WTC11 (cell line): ENCODE results near the gene CCT3. TPM values are rescaled to one million over a fixed set of nuclear protein-coding genes. Genes with fewer than 3 reads are reported as not detected.

Source experiments
- ATAC-seq: fragments of 200-7000 bp; cut with Tn5 transposase; 2 replicates; pipeline ENCODE4 v1.10.0; 2021; ENCODE audit warnings: mild to moderate bottlenecking, moderate library complexity
- CTCF ChIA-PET: fragments of 300-600 bp; sonication (Branson Sonifier 250); formaldehyde crosslinking; loops from one replicate; lab custom pipeline; 2021; ENCODE audit warnings: antibody characterized with exemption; lab: Charles Lee
- POLR2A ChIA-PET: fragments of 350-600 bp; sonication (Branson Sonifier 250); formaldehyde crosslinking; loops from one replicate; lab custom pipeline; 2021; ENCODE audit warnings: antibody characterized with exemption; lab: Charles Lee
- DNase-seq: peaks from one replicate; pipeline ENCODE4 v3.0.0; 2021; ENCODE audit warnings: low spot score
- H3K27ac Mint-ChIP-seq: 2 replicates; pipeline ENCODE4 v1.8.0; 2021; ENCODE audit warnings: mixed read lengths
- H3K27me3 Mint-ChIP-seq: 2 replicates; pipeline ENCODE4 v1.8.0; 2021; ENCODE audit warnings: low read depth, mild to moderate bottlenecking, moderate library complexity, mixed read lengths
- H3K36me3 Mint-ChIP-seq: 2 replicates; pipeline ENCODE4 v1.8.0; 2021; ENCODE audit warnings: mixed read lengths
- H3K4me1 Mint-ChIP-seq: 2 replicates; pipeline ENCODE4 v1.8.0; 2022; ENCODE audit warnings: mixed read lengths
- H3K4me3 Mint-ChIP-seq: 2 replicates; pipeline ENCODE4 v1.8.0; 2021; ENCODE audit warnings: mild to moderate bottlenecking, moderate library complexity, mixed read lengths
- H3K9me3 Mint-ChIP-seq: 2 replicates; pipeline ENCODE4 v1.8.0; 2021; ENCODE audit warnings: mixed read lengths
- CREM ChIP-seq: sonication (generic); formaldehyde crosslinking; IDR thresholded peaks from 2 replicates; pipeline ENCODE4 v1.8.1; 2022; ENCODE audit warnings: mild to moderate bottlenecking, missing genetic modification reagents, moderate library complexity
- EMX1 ChIP-seq: fragments of 250-450 bp; sonication (Bioruptor Pico); IDR thresholded peaks from 2 replicates; pipeline ENCODE4 v1.8.0; 2021; ENCODE audit warnings: mild to moderate bottlenecking
- JAZF1 ChIP-seq: fragments of 250-450 bp; sonication (Bioruptor Pico); IDR thresholded peaks from 2 replicates; pipeline ENCODE4 v1.9.0; 2021; ENCODE audit warnings: moderate library complexity, mild to moderate bottlenecking, inconsistent platforms
- KAT7 ChIP-seq: sonication (generic); formaldehyde crosslinking; IDR thresholded peaks from 2 replicates; pipeline ENCODE4 v1.8.1; 2023; ENCODE audit warnings: missing genetic modification reagents, mild to moderate bottlenecking, borderline replicate concordance
- NR2C2 ChIP-seq: sonication (generic); formaldehyde crosslinking; IDR thresholded peaks from 2 replicates; pipeline ENCODE4 v1.8.0; 2022; ENCODE audit warnings: mild to moderate bottlenecking, missing genetic modification reagents
- OVOL2 ChIP-seq: fragments of 250-450 bp; sonication (Bioruptor Pico); IDR thresholded peaks from 2 replicates; pipeline ENCODE4 v1.9.0; 2021; ENCODE audit warnings: mild to moderate bottlenecking, borderline replicate concordance
- SOX15 ChIP-seq: fragments of 250-450 bp; sonication (Bioruptor Pico); IDR thresholded peaks from 2 replicates; pipeline ENCODE4 v1.9.0; 2021; ENCODE audit warnings: mild to moderate bottlenecking
- SP1 ChIP-seq: sonication (generic); formaldehyde crosslinking; conservative IDR thresholded peaks from 2 replicates; pipeline ENCODE4 v1.8.1; 2022; ENCODE audit warnings: missing genetic modification reagents
- ZBTB21 ChIP-seq: sonication (generic); formaldehyde crosslinking; IDR thresholded peaks from 2 replicates; pipeline ENCODE4 v1.8.1; 2023; ENCODE audit warnings: mild to moderate bottlenecking, missing genetic modification reagents, borderline replicate concordance
- ZNF423 ChIP-seq: fragments of 250-450 bp; sonication (Bioruptor Pico); IDR thresholded peaks from 2 replicates; pipeline ENCODE4 v2.1.2; 2022; ENCODE audit warnings: mild to moderate bottlenecking, moderate library complexity
- total RNA-seq: library from RNA; stranded (reverse); gene quantifications from 3 replicates; pipeline ENCODE4 v1.2.3, GENCODE V29; 2021
- TF ChIP-seq, protein P1 (sequence below): fragments of 250-450 bp; sonication (Bioruptor Pico); IDR thresholded peaks from 2 replicates; pipeline ENCODE4 v1.9.0; 2021; ENCODE audit warnings: moderate library complexity, mild to moderate bottlenecking, inconsistent platforms, borderline replicate concordance
- TF ChIP-seq, protein P2 (sequence below): sonication (generic); formaldehyde crosslinking; IDR thresholded peaks from 2 replicates; pipeline ENCODE4 v1.8.1; 2023; ENCODE audit warnings: mild to moderate bottlenecking, missing genetic modification reagents, moderate library complexity
- TF ChIP-seq, protein P3 (sequence below): sonication (generic); formaldehyde crosslinking; IDR thresholded peaks from 2 replicates; pipeline ENCODE4 v1.8.0; 2022; ENCODE audit warnings: missing genetic modification reagents
- TF ChIP-seq, protein P4 (sequence below): sonication (generic); formaldehyde crosslinking; IDR thresholded peaks from 2 replicates; pipeline ENCODE4 v1.8.0; 2023; ENCODE audit warnings: mild to moderate bottlenecking, missing genetic modification reagents
- TF ChIP-seq, protein P5 (sequence below): sonication (generic); formaldehyde crosslinking; IDR thresholded peaks from 2 replicates; pipeline ENCODE4 v1.8.1; 2023; ENCODE audit warnings: mild to moderate bottlenecking, missing genetic modification reagents
- TF ChIP-seq, protein P6 (sequence below): sonication (generic); formaldehyde crosslinking; IDR thresholded peaks from 2 replicates; pipeline ENCODE4 v1.8.0; 2022; ENCODE audit warnings: mild to moderate bottlenecking, missing genetic modification reagents
- TF ChIP-seq, protein P7 (sequence below): sonication (generic); formaldehyde crosslinking; IDR thresholded peaks from 2 replicates; pipeline ENCODE4 v1.8.1; 2023; ENCODE audit warnings: mild to moderate bottlenecking, moderate library complexity, missing genetic modification reagents
- TF ChIP-seq, protein P8 (sequence below): sonication (generic); formaldehyde crosslinking; IDR thresholded peaks from 2 replicates; pipeline ENCODE4 v1.8.1; 2023; ENCODE audit warnings: mild to moderate bottlenecking, missing genetic modification reagents, borderline replicate concordance

The CCT3 gene
- total RNA-seq, 1 experiment from 2014 or later: 479 TPM

DNA sequence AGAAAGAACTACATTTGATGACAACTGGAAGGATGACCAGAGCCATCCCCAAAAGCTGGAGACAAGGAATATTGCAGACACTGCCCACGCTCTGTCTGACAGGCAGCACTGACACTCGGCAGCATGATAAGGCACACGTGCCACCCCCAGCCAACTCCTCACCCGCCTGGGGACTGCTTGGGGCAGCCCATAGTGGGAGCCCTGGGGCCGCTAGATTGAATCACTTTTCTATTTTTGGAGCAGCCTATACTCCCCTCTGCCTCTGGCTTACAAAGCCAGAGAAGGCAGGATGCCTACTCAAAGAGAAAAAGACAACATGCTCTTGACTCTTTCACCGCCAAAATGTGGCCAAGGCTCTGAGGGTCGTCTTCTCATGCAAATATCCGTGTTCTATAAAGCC, 56.8 kb downstream of the CCT3 start:
- peaks cover 26% of the 10 kb centered on the region for H3K36me3 Mint-ChIP-seq
- H3K4me1 Mint-ChIP-seq: peaks cover 24% of the 10 kb centered on the region
- ChIA-PET POLR2A (interaction anchor here (0.5 to 1.0 kb wide), 2 partner anchors 26 to 136 kb away, joined by 3 read pairs; no protein-coding TSS in a partner anchor), CTCF (interaction anchor here (1.3 to 2.3 kb wide), 6 partner anchors 13 to 165 kb away, joined by 3 to 6 read pairs (median 4); partner anchors contain the start of gene SLC25A44)
- DNase-seq (no peak), ATAC-seq (no peak)
- H3K4me3 Mint-ChIP-seq: peak overlapping the region; percentile 97
- H3K9me3 Mint-ChIP-seq: no peaks in the 10 kb centered on the region
- peak overlapping the region; percentile 95 for H3K27ac Mint-ChIP-seq
- H3K27me3 Mint-ChIP-seq: no peaks in the 10 kb centered on the region
- TF ChIP-seq KAT7 (CRISPR knock-in tag) (no peak), SOX15 (CRISPR knock-in tag) (no peak), CREM (CRISPR knock-in tag) (no peak), NR2C2 (CRISPR knock-in tag) (no peak), OVOL2 (no peak), JAZF1 (CRISPR knock-in tag) (no peak), ZBTB21 (no peak), ZNF423 (no peak), SP1 (CRISPR knock-in tag) (no peak), EMX1 (CRISPR knock-in tag) (no peak)
- TF ChIP-seq, protein P1, sequence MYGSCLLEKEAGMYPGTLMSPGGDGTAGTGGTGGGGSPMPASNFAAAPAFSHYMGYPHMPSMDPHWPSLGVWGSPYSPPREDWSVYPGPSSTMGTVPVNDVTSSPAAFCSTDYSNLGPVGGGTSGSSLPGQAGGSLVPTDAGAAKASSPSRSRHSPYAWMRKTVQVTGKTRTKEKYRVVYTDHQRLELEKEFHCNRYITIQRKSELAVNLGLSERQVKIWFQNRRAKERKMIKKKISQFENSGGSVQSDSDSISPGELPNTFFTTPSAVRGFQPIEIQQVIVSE (CRISPR knock-in tag): no peak
- TF ChIP-seq, protein P2, sequence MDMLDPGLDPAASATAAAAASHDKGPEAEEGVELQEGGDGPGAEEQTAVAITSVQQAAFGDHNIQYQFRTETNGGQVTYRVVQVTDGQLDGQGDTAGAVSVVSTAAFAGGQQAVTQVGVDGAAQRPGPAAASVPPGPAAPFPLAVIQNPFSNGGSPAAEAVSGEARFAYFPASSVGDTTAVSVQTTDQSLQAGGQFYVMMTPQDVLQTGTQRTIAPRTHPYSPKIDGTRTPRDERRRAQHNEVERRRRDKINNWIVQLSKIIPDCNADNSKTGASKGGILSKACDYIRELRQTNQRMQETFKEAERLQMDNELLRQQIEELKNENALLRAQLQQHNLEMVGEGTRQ (CRISPR knock-in tag): no peak
- TF ChIP-seq, protein P3, sequence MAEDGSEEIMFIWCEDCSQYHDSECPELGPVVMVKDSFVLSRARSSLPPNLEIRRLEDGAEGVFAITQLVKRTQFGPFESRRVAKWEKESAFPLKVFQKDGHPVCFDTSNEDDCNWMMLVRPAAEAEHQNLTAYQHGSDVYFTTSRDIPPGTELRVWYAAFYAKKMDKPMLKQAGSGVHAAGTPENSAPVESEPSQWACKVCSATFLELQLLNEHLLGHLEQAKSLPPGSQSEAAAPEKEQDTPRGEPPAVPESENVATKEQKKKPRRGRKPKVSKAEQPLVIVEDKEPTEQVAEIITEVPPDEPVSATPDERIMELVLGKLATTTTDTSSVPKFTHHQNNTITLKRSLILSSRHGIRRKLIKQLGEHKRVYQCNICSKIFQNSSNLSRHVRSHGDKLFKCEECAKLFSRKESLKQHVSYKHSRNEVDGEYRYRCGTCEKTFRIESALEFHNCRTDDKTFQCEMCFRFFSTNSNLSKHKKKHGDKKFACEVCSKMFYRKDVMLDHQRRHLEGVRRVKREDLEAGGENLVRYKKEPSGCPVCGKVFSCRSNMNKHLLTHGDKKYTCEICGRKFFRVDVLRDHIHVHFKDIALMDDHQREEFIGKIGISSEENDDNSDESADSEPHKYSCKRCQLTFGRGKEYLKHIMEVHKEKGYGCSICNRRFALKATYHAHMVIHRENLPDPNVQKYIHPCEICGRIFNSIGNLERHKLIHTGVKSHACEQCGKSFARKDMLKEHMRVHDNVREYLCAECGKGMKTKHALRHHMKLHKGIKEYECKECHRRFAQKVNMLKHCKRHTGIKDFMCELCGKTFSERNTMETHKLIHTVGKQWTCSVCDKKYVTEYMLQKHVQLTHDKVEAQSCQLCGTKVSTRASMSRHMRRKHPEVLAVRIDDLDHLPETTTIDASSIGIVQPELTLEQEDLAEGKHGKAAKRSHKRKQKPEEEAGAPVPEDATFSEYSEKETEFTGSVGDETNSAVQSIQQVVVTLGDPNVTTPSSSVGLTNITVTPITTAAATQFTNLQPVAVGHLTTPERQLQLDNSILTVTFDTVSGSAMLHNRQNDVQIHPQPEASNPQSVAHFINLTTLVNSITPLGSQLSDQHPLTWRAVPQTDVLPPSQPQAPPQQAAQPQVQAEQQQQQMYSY (CRISPR knock-in tag): no peak
- TF ChIP-seq, protein P4, sequence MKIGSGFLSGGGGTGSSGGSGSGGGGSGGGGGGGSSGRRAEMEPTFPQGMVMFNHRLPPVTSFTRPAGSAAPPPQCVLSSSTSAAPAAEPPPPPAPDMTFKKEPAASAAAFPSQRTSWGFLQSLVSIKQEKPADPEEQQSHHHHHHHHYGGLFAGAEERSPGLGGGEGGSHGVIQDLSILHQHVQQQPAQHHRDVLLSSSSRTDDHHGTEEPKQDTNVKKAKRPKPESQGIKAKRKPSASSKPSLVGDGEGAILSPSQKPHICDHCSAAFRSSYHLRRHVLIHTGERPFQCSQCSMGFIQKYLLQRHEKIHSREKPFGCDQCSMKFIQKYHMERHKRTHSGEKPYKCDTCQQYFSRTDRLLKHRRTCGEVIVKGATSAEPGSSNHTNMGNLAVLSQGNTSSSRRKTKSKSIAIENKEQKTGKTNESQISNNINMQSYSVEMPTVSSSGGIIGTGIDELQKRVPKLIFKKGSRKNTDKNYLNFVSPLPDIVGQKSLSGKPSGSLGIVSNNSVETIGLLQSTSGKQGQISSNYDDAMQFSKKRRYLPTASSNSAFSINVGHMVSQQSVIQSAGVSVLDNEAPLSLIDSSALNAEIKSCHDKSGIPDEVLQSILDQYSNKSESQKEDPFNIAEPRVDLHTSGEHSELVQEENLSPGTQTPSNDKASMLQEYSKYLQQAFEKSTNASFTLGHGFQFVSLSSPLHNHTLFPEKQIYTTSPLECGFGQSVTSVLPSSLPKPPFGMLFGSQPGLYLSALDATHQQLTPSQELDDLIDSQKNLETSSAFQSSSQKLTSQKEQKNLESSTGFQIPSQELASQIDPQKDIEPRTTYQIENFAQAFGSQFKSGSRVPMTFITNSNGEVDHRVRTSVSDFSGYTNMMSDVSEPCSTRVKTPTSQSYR (CRISPR knock-in tag): no peak
- TF ChIP-seq, protein P5, sequence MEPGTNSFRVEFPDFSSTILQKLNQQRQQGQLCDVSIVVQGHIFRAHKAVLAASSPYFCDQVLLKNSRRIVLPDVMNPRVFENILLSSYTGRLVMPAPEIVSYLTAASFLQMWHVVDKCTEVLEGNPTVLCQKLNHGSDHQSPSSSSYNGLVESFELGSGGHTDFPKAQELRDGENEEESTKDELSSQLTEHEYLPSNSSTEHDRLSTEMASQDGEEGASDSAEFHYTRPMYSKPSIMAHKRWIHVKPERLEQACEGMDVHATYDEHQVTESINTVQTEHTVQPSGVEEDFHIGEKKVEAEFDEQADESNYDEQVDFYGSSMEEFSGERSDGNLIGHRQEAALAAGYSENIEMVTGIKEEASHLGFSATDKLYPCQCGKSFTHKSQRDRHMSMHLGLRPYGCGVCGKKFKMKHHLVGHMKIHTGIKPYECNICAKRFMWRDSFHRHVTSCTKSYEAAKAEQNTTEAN: no peak
- TF ChIP-seq, protein P6, sequence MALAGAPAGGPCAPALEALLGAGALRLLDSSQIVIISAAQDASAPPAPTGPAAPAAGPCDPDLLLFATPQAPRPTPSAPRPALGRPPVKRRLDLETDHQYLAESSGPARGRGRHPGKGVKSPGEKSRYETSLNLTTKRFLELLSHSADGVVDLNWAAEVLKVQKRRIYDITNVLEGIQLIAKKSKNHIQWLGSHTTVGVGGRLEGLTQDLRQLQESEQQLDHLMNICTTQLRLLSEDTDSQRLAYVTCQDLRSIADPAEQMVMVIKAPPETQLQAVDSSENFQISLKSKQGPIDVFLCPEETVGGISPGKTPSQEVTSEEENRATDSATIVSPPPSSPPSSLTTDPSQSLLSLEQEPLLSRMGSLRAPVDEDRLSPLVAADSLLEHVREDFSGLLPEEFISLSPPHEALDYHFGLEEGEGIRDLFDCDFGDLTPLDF (CRISPR knock-in tag): no peak
- TF ChIP-seq, protein P7, sequence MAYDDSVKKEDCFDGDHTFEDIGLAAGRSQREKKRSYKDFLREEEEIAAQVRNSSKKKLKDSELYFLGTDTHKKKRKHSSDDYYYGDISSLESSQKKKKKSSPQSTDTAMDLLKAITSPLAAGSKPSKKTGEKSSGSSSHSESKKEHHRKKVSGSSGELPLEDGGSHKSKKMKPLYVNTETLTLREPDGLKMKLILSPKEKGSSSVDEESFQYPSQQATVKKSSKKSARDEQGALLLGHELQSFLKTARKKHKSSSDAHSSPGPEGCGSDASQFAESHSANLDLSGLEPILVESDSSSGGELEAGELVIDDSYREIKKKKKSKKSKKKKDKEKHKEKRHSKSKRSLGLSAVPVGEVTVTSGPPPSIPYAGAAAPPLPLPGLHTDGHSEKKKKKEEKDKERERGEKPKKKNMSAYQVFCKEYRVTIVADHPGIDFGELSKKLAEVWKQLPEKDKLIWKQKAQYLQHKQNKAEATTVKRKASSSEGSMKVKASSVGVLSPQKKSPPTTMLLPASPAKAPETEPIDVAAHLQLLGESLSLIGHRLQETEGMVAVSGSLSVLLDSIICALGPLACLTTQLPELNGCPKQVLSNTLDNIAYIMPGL (CRISPR knock-in tag): no peak
- TF ChIP-seq, protein P8, sequence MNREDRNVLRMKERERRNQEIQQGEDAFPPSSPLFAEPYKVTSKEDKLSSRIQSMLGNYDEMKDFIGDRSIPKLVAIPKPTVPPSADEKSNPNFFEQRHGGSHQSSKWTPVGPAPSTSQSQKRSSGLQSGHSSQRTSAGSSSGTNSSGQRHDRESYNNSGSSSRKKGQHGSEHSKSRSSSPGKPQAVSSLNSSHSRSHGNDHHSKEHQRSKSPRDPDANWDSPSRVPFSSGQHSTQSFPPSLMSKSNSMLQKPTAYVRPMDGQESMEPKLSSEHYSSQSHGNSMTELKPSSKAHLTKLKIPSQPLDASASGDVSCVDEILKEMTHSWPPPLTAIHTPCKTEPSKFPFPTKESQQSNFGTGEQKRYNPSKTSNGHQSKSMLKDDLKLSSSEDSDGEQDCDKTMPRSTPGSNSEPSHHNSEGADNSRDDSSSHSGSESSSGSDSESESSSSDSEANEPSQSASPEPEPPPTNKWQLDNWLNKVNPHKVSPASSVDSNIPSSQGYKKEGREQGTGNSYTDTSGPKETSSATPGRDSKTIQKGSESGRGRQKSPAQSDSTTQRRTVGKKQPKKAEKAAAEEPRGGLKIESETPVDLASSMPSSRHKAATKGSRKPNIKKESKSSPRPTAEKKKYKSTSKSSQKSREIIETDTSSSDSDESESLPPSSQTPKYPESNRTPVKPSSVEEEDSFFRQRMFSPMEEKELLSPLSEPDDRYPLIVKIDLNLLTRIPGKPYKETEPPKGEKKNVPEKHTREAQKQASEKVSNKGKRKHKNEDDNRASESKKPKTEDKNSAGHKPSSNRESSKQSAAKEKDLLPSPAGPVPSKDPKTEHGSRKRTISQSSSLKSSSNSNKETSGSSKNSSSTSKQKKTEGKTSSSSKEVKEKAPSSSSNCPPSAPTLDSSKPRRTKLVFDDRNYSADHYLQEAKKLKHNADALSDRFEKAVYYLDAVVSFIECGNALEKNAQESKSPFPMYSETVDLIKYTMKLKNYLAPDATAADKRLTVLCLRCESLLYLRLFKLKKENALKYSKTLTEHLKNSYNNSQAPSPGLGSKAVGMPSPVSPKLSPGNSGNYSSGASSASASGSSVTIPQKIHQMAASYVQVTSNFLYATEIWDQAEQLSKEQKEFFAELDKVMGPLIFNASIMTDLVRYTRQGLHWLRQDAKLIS (CRISPR knock-in tag): no peak
